ENCODE results near the gene TMEM40.

GRCh38 chr3:12780751-12781150 is 21.7 kb upstream of the TMEM40 start:
- no peak for TF ChIP-seq USF2 (IDR thresholded peaks at IDR 0.05; ENCODE audit: borderline replicate concordance, low read depth, low read length)
- TF ChIP-seq CTCF (IDR thresholded peaks at IDR 0.05), result no peak
- TF ChIP-seq POLR2AphosphoS5 (IDR thresholded peaks at IDR 0.05; ENCODE audit: low read depth, low read length), result no peak
- no peak for TF ChIP-seq TEAD4 (IDR thresholded peaks at IDR 0.05; ENCODE audit: borderline replicate concordance, insufficient read depth)
- no peak for TF ChIP-seq RFX5 (IDR thresholded peaks at IDR 0.05; ENCODE audit: low read length)
- no peak for TF ChIP-seq ZBTB33 (IDR thresholded peaks at IDR 0.05; ENCODE audit: borderline replicate concordance, low read depth)
- TF ChIP-seq GATA2 (CRISPR knock-in tag; IDR thresholded peaks at IDR 0.05), result no peak
- no peak for TF ChIP-seq EZH2phosphoT487 (IDR thresholded peaks at IDR 0.05; ENCODE audit: borderline replicate concordance, low read depth)

Measured in SK-N-SH (cell line).